GM21526 (cell line): ENCODE data around the gene ZNF500.
A peak's percentile ranks its signal among the peaks of the same experiment; 100 is the strongest.

Experiments
- ATAC-seq: cut with Tn5 transposase; IDR thresholded peaks from one replicate; pipeline ENCODE4 v1.9.1; 2021; ENCODE audit warnings: moderate library complexity; ENCODE audit not compliant: unreplicated experiment, low FRiP score

ZNF500 gene

DNA sequence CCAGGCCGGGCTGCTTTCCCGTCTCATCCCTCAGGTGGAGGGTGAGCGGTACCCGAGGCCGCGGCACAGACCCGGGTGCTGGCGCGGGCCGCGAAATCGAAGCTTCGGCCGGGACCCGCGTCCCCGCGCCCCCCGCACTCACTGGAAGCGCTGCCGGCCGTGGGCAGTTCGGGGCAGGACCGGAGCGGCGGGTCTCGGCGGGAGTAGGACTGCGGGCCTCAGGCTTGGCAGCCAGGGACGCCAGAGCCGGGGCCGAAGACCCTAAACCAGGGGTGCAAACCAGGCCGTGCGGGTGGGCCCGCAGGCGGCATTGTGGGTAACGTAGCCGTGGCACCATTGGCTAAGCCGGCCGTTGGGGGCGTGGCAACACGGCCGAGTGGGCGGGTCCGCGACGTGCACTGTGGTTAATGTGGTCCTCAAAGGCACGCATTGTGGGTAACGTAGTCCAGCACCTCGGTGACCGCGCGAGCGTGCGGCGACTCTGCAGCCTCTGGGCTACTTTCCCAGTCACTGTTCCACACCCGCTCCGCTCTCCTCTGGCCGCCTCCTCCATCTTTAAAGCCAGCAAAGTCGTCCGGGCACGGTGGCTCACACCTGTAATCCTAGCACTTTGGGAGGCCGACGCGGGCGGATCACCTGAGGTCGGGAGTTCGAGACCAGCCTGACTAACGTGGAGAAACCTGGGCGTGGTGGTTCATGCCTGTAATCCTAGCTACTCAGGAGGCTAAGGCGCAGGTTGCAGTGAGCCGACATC lies at the start of gene ZNF500:
TSS of gene ZNF500 (minus strand) at position 288 of the 754 bp plus-strand sequence. CDS start 1,184 bp downstream, outside the sequence.
- ATAC-seq = peak; percentile 83

DNA sequence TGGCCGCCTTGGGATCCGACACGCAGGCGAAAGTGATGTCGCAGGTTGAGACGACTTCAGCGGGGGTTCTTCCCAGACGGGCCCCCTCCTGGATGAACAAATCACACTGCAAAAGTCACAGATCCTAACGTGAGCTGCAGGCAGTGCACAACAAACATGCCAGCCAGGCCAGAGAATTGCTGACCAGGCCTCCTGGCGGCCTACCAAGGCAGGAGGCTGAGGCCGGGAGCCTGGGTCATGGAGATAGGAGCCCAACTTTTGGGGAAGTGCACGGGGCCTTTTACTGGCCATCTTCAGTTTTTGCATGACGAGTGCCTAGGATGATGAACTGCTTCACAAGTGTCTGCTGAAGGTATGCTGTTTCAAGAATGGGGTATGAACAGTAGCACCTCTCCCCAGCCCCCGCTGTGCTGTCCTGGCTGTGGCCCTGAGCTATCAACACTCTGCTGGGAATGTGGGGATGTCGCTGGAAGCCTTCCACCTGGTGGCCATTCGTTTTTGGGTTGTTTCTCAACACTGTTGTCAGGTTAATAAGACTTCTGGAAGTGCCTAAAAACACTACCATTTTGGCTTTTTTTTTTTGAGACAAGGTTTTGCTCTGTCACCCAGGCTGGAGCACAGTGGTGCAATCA lies 47.7 kb upstream of the ZNF500 start:
- no peak for ATAC-seq

- no peak for ATAC-seq
These were observed 47.1 kb upstream of the ZNF500 start for GRCh38 chr16:4814046-4814445.

DNA sequence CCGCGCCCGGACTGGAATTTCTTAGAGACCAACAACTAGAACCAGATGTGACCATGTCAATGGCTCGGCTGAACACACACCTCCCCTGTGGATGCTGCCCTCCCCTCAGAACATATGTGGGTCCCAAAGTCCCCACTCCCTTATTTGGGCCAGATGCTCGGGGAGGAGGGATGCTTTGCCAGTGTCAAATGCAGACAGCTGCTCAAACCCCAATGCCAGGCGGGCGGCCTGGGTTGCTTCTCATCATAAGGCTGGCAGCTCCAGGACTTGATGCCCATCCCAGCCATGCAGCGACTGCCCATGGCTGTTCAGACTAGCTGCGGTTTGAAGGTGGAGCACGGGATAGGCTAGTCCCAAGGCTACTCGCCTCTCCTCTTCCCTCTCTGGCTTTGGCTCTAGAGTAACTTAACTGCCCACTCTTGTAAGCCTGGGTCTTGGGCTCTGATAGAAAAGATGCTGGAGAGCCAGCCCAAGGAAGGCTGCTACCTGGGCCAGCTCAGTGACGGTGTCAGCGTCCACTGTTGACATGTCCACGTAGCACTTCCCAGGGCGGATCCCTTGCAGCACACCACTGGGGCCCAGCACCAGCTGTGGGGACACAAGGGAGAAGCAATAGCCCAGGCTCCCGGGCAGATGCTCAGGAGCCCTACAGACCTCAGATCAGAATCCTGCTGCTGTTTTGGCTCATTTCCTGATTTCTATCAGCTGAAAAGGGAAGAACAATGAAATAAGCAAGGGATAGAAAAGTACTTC lies 46.5 kb upstream of the ZNF500 start:
- ATAC-seq = no peak

- ATAC-seq = no peak
These were observed 44.8 kb upstream of the ZNF500 start for GRCh38 chr16:4811773-4812172.

- ATAC-seq = no peak
These were observed 44.3 kb upstream of the ZNF500 start for GRCh38 chr16:4811242-4811641.

GRCh38 chr16:4806280-4806679 lies 39.3 kb upstream of the ZNF500 start:
- no peak for ATAC-seq

GRCh38 chr16:4805231-4805630 lies 38.3 kb upstream of the ZNF500 start:
- ATAC-seq = no peak

DNA sequence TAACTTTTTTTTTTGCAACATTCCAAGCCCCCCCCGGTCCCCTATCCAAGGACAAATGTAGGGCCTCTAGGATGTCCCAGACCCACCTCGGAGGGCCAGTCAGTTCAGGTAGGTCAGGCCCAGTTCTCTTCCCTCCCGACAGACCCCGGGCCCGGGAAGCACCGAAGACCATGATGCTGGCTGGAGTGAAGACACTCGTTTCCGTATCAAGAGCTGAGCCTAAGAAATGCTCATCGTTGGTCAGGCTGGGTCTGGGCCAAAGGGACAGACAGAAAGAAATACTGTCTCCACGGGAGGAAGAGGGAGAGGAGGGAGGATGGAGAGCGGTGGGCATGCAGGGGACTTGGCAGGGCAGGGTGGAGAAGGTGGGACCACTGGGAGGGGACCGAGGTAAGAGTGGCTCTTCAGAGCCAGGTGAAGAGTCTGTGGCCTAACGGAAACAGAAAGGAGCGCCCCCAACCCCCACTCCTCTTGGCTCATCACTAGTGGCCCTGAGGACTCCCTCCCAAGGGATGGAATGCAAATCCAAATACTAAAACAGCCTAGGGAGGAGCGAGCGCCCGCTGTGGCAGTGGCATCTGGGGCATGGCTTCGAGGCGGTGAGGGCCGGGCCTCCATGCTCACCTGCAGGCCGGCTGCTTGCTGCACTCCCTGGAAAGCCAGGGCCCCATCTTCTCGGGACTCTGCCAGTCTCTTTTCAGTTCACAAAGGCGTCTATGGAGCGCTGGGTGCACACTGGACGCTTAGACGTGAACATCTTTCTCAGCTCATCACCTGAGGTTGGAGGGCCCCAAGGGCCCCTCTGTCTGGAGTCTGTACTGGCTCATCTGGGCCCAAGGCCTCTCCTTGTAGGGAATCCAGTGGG lies 37.2 kb upstream of the ZNF500 start:
- ATAC-seq = no peak

DNA sequence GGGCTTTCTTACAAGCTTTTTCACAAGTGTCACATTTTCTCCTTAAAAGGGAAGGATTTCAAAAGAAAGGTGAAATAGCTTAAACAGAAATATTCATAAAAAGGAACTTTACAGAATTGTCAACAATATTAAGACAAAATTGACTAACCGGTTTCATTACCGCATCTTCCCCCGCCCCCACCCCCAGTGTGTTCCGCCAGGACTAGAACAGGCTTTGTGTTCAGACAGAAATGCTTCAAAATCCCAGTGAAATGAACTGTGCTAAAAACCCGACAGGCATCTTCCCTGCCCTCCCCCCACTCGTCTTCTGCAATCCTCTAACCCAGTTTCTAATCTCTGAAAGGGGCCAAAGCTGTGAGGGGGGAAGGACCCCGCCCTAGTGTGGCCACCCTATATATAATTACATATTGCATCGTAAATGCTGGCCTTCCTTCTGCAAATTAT lies 36.5 kb upstream of the ZNF500 start:
- no peak for ATAC-seq

DNA sequence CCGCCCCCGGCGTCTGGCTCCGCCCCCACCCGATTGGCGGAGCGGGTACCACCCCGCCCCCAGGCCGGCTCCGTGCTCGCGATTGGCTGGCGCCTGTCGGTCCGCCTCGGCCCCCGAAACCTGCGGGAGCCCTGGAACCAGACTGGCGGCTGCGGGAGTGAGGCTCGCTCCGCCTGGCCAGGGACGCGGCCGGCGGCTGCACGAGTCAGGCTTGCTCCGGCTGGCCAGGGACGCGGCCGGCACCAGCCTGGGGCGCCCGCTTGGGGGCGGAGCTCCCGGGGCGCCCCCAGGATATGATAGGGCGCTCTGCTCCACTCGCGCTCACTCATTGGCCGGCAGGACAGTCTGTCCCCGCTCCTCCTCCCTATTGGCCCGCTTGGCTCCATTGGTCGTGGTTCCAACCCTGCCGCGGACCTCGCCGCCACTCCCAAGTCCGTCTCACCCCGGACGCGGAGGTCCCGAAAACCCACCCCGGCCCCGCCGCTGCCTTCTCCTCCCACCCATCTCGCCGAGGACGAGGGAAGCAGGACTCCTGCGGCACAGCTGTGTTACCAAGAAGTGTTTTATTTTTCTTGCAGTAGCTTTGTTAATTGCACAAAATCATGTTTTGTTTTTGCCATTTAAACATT lies 35.8 kb upstream of the ZNF500 start:
- ATAC-seq = peak; percentile 90

DNA sequence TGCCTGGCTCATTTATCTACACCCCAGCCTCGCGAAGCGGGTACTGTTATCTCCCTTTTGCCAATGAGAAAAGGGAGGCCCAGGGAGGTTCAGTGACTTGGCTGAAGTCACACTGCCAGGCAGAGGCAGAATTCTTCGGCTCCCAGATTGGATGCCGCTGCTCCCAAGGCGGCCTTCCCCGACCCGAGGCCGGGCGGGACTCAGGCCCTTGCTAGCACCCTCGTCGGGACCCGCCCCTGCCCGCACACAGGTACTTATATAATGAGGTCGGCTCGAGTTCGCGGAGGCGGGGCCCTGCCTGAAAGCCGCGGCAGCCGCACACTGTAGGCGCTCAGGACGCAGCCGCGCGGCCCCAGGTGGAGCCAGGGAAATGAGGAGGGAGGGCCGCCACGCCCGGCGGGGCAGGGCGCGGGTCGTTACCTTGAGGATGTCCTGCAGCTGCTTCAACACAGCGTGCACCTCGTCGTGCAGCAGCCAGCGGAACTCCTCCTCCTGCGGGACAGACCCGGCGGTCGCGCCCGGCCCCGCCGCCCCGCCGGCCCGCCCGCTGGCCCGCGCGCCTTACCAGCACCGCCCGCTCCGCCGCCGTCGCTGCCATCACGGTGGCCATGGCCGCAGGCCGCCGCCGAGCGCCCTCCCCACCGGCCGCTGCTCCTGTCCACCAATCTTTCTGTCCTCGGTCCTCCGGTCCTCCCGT lies 35.1 kb upstream of the ZNF500 start, which contains the start of gene ROGDI:
TSS of gene ROGDI (minus strand) at position 672 of the 697 bp plus-strand sequence. CDS start at position 610, 62 bp downstream.
- ATAC-seq = peak; percentile 59

DNA sequence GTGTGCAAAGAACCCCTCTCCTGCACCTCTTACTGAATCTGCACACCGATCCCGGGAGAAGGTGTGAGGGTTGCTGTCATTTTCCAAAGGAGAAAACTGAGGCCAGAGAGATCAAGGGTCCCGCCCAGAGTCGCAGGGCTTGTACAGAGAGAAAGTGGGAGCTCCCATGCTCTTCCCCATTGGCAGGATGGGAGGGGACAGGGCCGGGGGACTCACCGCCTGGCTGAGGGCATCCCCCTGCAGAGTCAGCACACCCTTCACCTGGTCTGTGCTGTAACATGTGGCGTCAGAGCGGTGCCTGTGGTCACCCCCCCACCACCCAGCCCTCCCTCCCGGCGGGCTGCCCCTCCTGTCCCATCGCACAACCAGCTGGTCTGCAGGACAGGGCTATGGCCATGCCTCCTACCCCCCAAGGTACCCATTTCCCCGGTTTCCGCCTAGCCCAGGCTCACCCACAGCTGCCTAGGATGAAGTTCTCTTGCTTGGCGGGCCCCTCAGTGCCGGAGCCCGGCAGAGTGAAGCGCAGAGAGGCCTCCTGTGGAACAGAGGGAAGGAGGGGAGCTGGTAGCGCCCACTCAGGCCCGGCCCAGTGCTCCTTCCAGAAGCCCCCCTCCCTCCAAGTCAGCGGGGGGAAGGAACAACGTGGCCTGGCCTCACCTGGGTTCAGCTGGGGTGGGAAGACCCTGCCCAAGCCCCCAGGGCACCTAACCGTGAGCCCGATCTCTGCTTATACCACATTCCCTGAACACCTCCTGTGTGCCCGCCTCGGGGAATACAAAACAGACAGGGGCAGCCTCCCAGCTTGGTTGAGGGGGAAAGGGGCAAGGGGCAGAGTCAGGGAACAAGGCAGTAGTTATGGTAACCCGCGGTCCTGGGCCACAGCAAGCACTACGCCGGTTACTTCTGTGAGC lies 34.3 kb upstream of the ZNF500 start:
- ATAC-seq = no peak

DNA sequence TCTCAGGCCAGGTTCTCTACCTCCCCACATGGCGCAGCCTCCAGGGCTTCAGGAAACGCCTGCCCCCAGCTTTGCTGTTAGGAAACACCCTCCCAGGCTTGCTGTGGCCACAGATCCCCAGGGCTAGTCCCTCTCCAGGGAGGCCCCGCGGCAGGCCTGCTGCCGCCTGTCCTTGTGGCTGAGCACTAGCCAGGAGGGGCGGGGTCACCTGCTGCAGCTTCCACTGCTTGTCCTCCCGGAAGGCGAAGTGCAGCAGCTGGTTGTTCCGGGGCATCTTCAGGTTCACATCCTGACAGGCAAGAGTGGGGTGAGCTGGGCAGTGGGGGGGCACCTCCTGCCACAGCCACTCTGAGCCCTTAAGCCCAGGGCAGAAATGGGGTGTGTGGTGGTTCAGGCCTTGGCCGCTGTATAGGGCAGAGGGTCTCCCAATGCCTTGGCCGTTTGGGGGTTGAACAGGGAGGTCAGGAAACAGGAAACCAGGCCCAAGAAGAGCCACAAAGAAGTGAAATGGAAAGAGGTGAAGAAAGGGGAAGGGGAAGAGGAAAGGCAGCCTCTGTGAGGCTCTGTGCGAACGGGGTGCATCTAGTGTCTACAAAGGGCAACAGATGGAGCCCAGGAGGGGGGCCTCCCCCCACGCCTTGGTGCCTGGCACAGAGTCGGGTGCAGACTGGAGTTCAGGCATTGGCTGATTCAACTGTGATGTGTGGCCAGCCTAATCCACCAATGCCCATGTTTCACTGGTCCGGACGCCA lies 33.5 kb upstream of the ZNF500 start:
- ATAC-seq = no peak

GRCh38 chr16:4799171-4799855 lies 32.4 kb upstream of the ZNF500 start:
- no peak for ATAC-seq

DNA sequence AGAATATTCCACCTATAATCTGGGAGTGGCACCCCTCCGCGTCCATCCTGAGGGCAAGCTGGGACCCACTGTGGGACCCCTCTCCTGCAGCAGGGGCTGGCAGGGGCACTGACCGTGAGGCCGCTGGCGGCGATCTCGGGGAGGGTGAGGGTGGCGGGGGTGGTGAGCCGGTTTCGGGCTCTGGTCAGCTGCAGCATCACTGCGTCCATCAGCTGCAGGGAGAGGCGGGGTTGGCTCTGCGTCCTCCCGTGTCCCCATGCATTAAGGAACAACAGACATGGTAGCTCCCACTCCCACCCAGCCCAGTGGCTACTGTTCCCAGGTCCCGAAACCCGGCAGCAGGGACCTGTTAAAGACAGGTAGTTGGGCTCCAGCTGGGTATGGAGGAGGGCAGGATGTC lies 31.5 kb upstream of the ZNF500 start:
- no peak for ATAC-seq

GRCh38 chr16:4797805-4798252 lies 30.9 kb upstream of the ZNF500 start:
- no peak for ATAC-seq
